Mesenchymal stem cell (in vitro differentiated cells and primary cell): Measurements from ENCODE around the gene BRAT1.

Experiments
- DNase-seq: peaks from one replicate; pipeline ENCODE4 v3.0.0-alpha.2; 2013
- H2AFZ ChIP-seq: one replicate; pipeline ENCODE4 v1.6.1; 2013; ENCODE audit warnings: low read depth, mild to moderate bottlenecking, control low read depth, inconsistent platforms, low read length, moderate library complexity
- H2AK5ac ChIP-seq: 2 replicates; pipeline ENCODE4 v1.6.1; 2013; ENCODE audit warnings: low read length, moderate library complexity, mild to moderate bottlenecking, inconsistent platforms; ENCODE audit not compliant: severe bottlenecking
- H2BK120ac ChIP-seq: one replicate; pipeline ENCODE4 v1.6.1; 2013; ENCODE audit warnings: low read depth, mild to moderate bottlenecking, inconsistent platforms, low read length, moderate library complexity
- H2BK12ac ChIP-seq, 2 experiments: one replicate each; pipeline ENCODE4 v1.6.1; 2013; ENCODE audit warnings: inconsistent platforms in 2 of 2, low read length in 2 of 2, mild to moderate bottlenecking in 2 of 2, moderate library complexity in 2 of 2, control low read depth in 1 of 2
- H2BK15ac ChIP-seq: one replicate; pipeline ENCODE4 v1.6.1; 2013; ENCODE audit warnings: mild to moderate bottlenecking, low read depth, inconsistent platforms; ENCODE audit not compliant: poor library complexity, severe bottlenecking
- H2BK5ac ChIP-seq: 2 replicates; pipeline ENCODE4 v1.6.1; 2013; ENCODE audit warnings: low read depth, mild to moderate bottlenecking, low read length, control low read depth, inconsistent platforms; ENCODE audit not compliant: poor library complexity, severe bottlenecking
- H3K14ac ChIP-seq, 2 experiments: one replicate each; pipeline ENCODE4 v1.6.1; 2013; ENCODE audit warnings: inconsistent platforms in 2 of 2, low read length in 2 of 2, control low read depth in 1 of 2, mild to moderate bottlenecking in 1 of 2, moderate library complexity in 1 of 2
- H3K18ac ChIP-seq, 2 experiments: one replicate each; pipeline ENCODE4 v1.6.1; 2013; ENCODE audit warnings: inconsistent platforms in 2 of 2, low read length in 2 of 2, control low read depth in 1 of 2, low read depth in 1 of 2, mild to moderate bottlenecking in 1 of 2
- H3K23ac ChIP-seq, 2 experiments: one replicate each; pipeline ENCODE4 v1.6.1; 2013; ENCODE audit warnings: inconsistent platforms in 2 of 2, low read length in 2 of 2, mild to moderate bottlenecking in 2 of 2, moderate library complexity in 2 of 2, control low read depth in 1 of 2
- H3K27ac ChIP-seq: 2 replicates; pipeline ENCODE4 v1.5.1; 2013; ENCODE audit warnings: mild to moderate bottlenecking, moderate library complexity, low read length, control low read depth, inconsistent platforms; ENCODE audit not compliant: poor library complexity, severe bottlenecking
- H3K27me3 ChIP-seq, 2 experiments: 2 replicates each; pipeline versions ENCODE4 v1.6.1 to v1.7.0; 2013; ENCODE audit warnings: low read length in 2 of 2, mild to moderate bottlenecking in 2 of 2, moderate library complexity in 2 of 2, control low read depth in 1 of 2, inconsistent platforms in 1 of 2; ENCODE audit not compliant: control insufficient read depth in 1 of 2, insufficient read depth in 1 of 2
- H3K36me3 ChIP-seq, 2 experiments: 2 replicates each; pipeline versions ENCODE4 v1.6.1 to v1.7.0; 2013; ENCODE audit warnings: low read length in 2 of 2, control low read depth in 1 of 2, inconsistent platforms in 1 of 2, low read depth in 1 of 2, mild to moderate bottlenecking in 1 of 2; ENCODE audit not compliant: insufficient read depth in 2 of 2, control insufficient read depth in 1 of 2
- H3K4ac ChIP-seq, 2 experiments: one replicate each; pipeline ENCODE4 v1.6.1; 2013; ENCODE audit warnings: inconsistent platforms in 2 of 2, low read length in 2 of 2, mild to moderate bottlenecking in 2 of 2, moderate library complexity in 2 of 2, control low read depth in 1 of 2, low read depth in 1 of 2
- H3K4me1 ChIP-seq: 2 replicates; pipeline ENCODE4 v1.6.1; 2013; ENCODE audit warnings: low read depth, low read length, control low read depth; ENCODE audit not compliant: control insufficient read depth, insufficient read depth
- H3K4me2 ChIP-seq: 2 replicates; pipeline ENCODE4 v1.6.1; 2013; ENCODE audit warnings: low read length, mild to moderate bottlenecking, inconsistent platforms; ENCODE audit not compliant: poor library complexity, severe bottlenecking
- H3K4me3 ChIP-seq, 2 experiments: 2 replicates each; pipeline versions ENCODE4 v1.5.1 to v1.7.0; 2013; ENCODE audit warnings: low read length in 2 of 2, mild to moderate bottlenecking in 2 of 2, control low read depth in 1 of 2, low read depth in 1 of 2; ENCODE audit not compliant: insufficient read depth in 1 of 2
- H3K79me1 ChIP-seq: replicated peaks from 2 replicates; pipeline ENCODE4 v1.6.1; 2013; ENCODE audit warnings: mild to moderate bottlenecking, control low read depth, low read length, inconsistent platforms; ENCODE audit not compliant: poor library complexity, severe bottlenecking
- H3K9ac ChIP-seq: 2 replicates; pipeline ENCODE4 v1.7.0; 2013; ENCODE audit warnings: mild to moderate bottlenecking, low read length, moderate library complexity
- H3K9me3 ChIP-seq: 2 replicates; pipeline ENCODE4 v1.7.0; 2013; ENCODE audit warnings: mild to moderate bottlenecking, low read length; ENCODE audit not compliant: control insufficient read depth
- H4K8ac ChIP-seq: one replicate; pipeline ENCODE4 v1.6.1; 2013; ENCODE audit warnings: inconsistent platforms, mild to moderate bottlenecking, low read length, moderate library complexity
- H4K91ac ChIP-seq: one replicate; pipeline ENCODE4 v1.6.1; 2013; ENCODE audit warnings: mild to moderate bottlenecking, low read length, inconsistent platforms
- WGBS: methylation state at CpG from one replicate; pipeline ENCODE4 v1.1.7; 2013; ENCODE audit warnings: mixed read lengths; 5-methylcytosine and 5-hydroxymethylcytosine counted together

Gene BRAT1

DNA sequence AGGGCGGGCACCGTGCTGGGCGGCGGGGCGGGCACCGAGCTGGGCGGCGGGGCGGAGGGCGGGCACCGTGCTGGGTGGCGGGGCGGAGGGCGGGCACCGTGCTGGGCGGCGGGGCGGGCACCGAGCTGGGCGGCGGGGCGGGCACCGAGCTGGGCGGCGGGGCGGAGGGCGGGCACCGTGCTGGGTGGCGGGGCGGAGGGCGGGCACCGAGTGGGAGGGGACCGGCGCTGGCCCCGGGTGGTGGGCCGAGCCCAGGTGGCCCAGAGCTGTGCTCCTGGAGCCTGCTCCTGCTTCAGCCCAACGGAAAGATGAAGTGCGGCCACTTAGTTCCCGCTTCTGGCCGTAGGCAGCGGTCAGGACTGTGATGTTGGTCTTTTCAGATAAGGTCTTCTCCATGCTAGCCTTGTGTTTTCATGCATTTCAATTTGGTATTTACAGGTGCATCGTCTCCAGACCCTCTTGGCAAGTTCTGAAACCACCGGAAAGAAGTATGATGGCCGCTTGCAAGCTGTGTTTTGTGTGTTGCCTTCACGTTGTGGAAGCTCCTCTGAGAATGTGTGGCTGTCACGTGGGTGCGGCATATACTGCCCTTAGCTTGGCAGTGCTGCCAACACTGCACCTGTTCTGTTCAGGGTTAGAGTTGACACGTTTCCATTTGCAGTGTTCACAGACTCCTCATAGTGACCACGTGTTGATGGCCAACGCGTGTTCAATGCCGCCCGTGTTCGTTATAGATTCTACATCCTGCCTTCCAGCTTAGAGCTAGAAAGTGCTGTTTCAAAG is 28.7 kb upstream of the BRAT1 start:
- no peak overlapping the region for H3K23ac ChIP-seq
- H3K4me1 ChIP-seq: peaks cover 2% of the 10 kb centered on the region
- no peak overlapping the region for H2AK5ac ChIP-seq
- H3K4me2 ChIP-seq: no peak overlapping the region
- no peak overlapping the region for H2BK5ac ChIP-seq
- no peaks in the 10 kb centered on the region for H3K79me1 ChIP-seq
- H2AFZ ChIP-seq: no peak overlapping the region
- H3K9ac ChIP-seq: no peak overlapping the region
- no peak overlapping the region for H3K18ac ChIP-seq
- no peaks in the 10 kb centered on the region for H3K9me3 ChIP-seq
- no peak overlapping the region for H4K91ac ChIP-seq
- no peak overlapping the region for H3K4ac ChIP-seq
- H3K36me3 ChIP-seq: peaks cover 53 to 57% of the 10 kb centered on the region in 2 experiments
- no peak overlapping the region for H4K8ac ChIP-seq
- no peaks in the 10 kb centered on the region for H3K27me3 ChIP-seq
- no peak overlapping the region for H3K4me3 ChIP-seq
- no peak overlapping the region for H3K14ac ChIP-seq
- no peak overlapping the region for H2BK12ac ChIP-seq
- no peak overlapping the region for H2BK15ac ChIP-seq
- WGBS: 96% methylated on average over 33 of the region's 54 CpGs
- no peak for DNase-seq
- no peak overlapping the region for H2BK120ac ChIP-seq
- no peak overlapping the region for H3K27ac ChIP-seq

DNA sequence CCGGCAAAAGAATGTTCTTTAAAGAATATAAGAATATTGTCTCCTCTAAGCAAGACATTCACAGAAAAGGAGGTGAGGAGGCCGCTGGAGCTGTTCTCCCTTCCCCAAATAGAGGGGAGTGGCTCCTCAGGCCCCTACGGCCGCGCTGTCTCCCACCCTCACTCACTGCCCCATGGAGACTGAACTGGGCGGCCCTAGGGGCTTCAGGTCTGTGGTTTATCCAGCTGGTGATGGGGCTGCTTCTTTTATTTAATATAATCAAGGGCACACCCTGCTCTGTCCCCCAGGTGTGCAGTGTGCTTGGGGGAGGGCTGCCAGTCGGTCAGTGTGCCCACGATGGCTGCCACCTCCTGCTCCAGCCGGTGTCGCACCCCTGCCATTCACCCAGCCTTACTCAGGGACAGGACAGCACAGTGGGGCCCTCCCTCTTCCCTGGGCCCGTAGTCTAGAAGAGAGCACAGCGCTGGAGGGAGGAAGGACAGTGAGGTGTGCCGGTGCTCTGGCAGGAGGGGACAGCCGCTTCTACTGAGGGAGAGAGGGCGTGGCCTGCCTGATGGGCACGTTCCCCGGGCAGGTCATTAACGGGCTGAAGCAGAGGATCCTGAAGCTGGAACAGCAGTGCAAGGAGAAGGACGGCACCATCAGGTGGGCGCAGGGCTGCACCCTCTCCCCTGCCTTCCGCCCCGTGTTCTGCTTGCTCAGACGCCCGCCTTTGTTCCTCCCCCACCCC is 26.8 kb upstream of the BRAT1 start:
- H2BK120ac ChIP-seq: no peak overlapping the region
- H2AK5ac ChIP-seq: no peak overlapping the region
- 85% methylated on average over 19 of the region's 24 CpGs for WGBS

DNA sequence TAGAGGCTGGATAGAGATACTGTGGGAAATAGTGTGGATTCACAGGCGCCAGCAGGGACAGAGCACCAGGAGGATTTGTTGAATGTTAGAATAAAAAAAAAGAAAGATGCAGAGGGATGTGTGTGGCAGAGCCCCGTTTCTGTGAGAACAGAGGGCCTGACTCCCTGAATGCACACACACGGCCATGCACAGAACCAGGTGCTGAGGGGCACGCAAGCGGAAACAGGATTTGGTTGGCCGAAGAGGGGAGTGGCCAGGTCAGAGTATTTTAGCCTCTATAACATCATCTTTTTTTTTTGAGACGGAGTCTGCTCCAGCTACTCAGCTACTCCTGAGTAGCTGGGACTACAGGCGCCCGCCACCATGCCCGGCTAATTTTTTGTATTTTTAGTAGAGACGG is 25.3 kb upstream of the BRAT1 start:
- H2AK5ac ChIP-seq: no peak overlapping the region
- no peak overlapping the region for H2BK5ac ChIP-seq
- H3K18ac ChIP-seq: no peak overlapping the region
- H3K14ac ChIP-seq: no peak overlapping the region
- H2BK15ac ChIP-seq: no peak overlapping the region
- peaks cover 13% of the 10 kb centered on the region for H3K79me1 ChIP-seq
- no peak overlapping the region for H3K4me3 ChIP-seq
- no peak overlapping the region for H2BK12ac ChIP-seq
- no peak overlapping the region for H3K23ac ChIP-seq
- no peak overlapping the region for H3K4me2 ChIP-seq
- H3K4ac ChIP-seq: no peak overlapping the region
- no peaks in the 10 kb centered on the region for H3K9me3 ChIP-seq
- H3K27ac ChIP-seq: no peak overlapping the region
- H3K36me3 ChIP-seq: peaks cover 53 to 55% of the 10 kb centered on the region in 2 experiments
- H3K9ac ChIP-seq: no peak overlapping the region
- H4K91ac ChIP-seq: no peak overlapping the region
- H4K8ac ChIP-seq: no peak overlapping the region
- no peak overlapping the region for H2BK120ac ChIP-seq
- DNase-seq: no peak
- no peaks in the 10 kb centered on the region for H3K27me3 ChIP-seq
- WGBS: 93% methylated on average over 11 of the region's 11 CpGs
- H2AFZ ChIP-seq: no peak overlapping the region
- peaks cover 7% of the 10 kb centered on the region for H3K4me1 ChIP-seq

More for the DNA sequence above, 26.8 kb upstream of the BRAT1 start:
- no peak overlapping the region for H3K27ac ChIP-seq
- no peak overlapping the region for H3K23ac ChIP-seq
- peak overlapping the region in 1 of 2 experiments; percentile 20 for H3K14ac ChIP-seq
- H4K91ac ChIP-seq: no peak overlapping the region
- no peaks in the 10 kb centered on the region for H3K27me3 ChIP-seq
- H3K36me3 ChIP-seq: peaks cover 57 to 59% of the 10 kb centered on the region in 2 experiments
- no peak overlapping the region for H3K18ac ChIP-seq
- no peak overlapping the region for H2BK12ac ChIP-seq
- no peak overlapping the region for H2BK15ac ChIP-seq
- H3K4me1 ChIP-seq: peaks cover 6% of the 10 kb centered on the region
- peaks cover 3% of the 10 kb centered on the region for H3K79me1 ChIP-seq
- no peak overlapping the region for H2BK5ac ChIP-seq
- no peak overlapping the region for H3K4ac ChIP-seq
- H4K8ac ChIP-seq: no peak overlapping the region
- DNase-seq: no peak
- no peak overlapping the region for H3K4me2 ChIP-seq
- no peak overlapping the region for H3K9ac ChIP-seq
- no peaks in the 10 kb centered on the region for H3K9me3 ChIP-seq
- no peak overlapping the region for H2AFZ ChIP-seq
- H3K4me3 ChIP-seq: no peak overlapping the region

DNA sequence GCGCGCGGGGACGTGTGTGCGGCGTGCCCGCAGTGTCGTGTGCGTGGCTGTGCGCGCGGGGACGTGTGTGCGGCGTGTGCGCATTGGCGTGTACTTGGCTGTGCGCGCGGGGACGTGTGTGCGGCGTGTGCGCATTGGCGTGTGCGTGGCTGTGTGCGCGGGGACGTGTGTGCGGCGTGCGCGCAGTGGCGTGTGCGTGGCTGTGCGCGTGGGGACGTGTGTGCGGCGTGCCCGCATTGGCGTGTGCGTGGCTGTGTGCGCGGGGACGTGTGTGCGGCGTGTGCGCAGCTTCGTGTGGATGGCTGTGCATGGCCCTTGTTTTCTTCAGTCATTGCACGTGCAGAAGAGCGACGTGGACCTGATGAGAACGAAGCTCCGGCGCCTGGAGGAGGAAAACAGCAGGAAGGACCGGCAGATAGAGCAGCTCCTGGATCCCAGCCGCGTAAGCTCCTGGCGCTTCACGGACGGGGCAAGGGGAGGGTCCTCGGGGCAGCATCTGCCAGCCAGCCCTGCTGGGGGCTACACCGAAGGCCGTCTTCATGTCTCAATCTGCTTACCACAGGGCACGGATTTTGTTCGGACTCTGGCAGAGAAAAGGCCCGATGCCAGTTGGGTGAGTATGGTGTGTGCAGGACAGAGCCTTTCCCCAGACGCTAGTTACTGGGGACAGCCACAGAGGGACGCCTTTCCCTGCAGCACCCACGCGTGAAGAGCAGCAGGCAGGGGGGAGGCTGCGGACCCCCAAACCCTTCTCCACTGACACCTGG is 22.8 kb upstream of the BRAT1 start:
- H4K8ac ChIP-seq: no peak overlapping the region
- no peaks in the 10 kb centered on the region for H3K9me3 ChIP-seq
- no peak overlapping the region for H2BK120ac ChIP-seq
- 96% methylated on average over 73 of the region's 73 CpGs for WGBS
- no peak overlapping the region for H3K9ac ChIP-seq
- H2BK12ac ChIP-seq: no peak overlapping the region
- H3K4me2 ChIP-seq: no peak overlapping the region
- H3K27me3 ChIP-seq: no peaks in the 10 kb centered on the region
- no peak overlapping the region for H3K23ac ChIP-seq
- H2AFZ ChIP-seq: no peak overlapping the region
- H2BK5ac ChIP-seq: no peak overlapping the region
- H3K36me3 ChIP-seq: peaks cover 55 to 65% of the 10 kb centered on the region in 2 experiments
- H3K14ac ChIP-seq: peak overlapping the region in 1 of 2 experiments; percentile 9
- no peak overlapping the region for H3K4ac ChIP-seq
- H3K4me3 ChIP-seq: peak overlapping the region in 1 of 2 experiments; percentile 5
- no peak overlapping the region for H3K18ac ChIP-seq
- H3K4me1 ChIP-seq: peaks cover 5% of the 10 kb centered on the region
- H3K79me1 ChIP-seq: peaks cover 17% of the 10 kb centered on the region
- DNase-seq: no peak
- no peak overlapping the region for H3K27ac ChIP-seq
- H2BK15ac ChIP-seq: no peak overlapping the region
- no peak overlapping the region for H2AK5ac ChIP-seq
- H4K91ac ChIP-seq: no peak overlapping the region
